Measurements from ENCODE around the gene AK9.

- TF ChIP-seq, protein P1, sequence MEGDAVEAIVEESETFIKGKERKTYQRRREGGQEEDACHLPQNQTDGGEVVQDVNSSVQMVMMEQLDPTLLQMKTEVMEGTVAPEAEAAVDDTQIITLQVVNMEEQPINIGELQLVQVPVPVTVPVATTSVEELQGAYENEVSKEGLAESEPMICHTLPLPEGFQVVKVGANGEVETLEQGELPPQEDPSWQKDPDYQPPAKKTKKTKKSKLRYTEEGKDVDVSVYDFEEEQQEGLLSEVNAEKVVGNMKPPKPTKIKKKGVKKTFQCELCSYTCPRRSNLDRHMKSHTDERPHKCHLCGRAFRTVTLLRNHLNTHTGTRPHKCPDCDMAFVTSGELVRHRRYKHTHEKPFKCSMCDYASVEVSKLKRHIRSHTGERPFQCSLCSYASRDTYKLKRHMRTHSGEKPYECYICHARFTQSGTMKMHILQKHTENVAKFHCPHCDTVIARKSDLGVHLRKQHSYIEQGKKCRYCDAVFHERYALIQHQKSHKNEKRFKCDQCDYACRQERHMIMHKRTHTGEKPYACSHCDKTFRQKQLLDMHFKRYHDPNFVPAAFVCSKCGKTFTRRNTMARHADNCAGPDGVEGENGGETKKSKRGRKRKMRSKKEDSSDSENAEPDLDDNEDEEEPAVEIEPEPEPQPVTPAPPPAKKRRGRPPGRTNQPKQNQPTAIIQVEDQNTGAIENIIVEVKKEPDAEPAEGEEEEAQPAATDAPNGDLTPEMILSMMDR (IDR thresholded peaks at IDR 0.05; ENCODE audit: poor library complexity), result peak; percentile 2
- TF ChIP-seq EZH2phosphoT487 (IDR thresholded peaks at IDR 0.05; ENCODE audit: low read depth, severe bottlenecking, unreplicated experiment), result no peak
Observed at GRCh38 chr6:109456111-109456583, 234.9 kb downstream of the AK9 start.

All from hepatocyte (in vitro differentiated cells).